SK-N-SH (cell line): ENCODE data around the gene AXL. TPM values are rescaled to one million over a fixed set of nuclear protein-coding genes. Genes with fewer than 3 reads are reported as not detected.

Source experiments
- CTCF ChIA-PET: fragments of 300-600, 350-600 bp; formaldehyde crosslinking; extraction: SDS; loops from one replicate; lab custom pipeline; 2021; lab: Yijun Ruan, JAX
- POLR2A ChIA-PET: fragments of 350-600 bp; sonication (Branson Sonifier 250); formaldehyde crosslinking; extraction: SDS; loops from one replicate; lab custom pipeline; 2020; ENCODE audit warnings: antibody characterized with exemption, inconsistent platforms; lab: Yijun Ruan, JAX
- DNase-seq: peaks from one replicate; pipeline ENCODE4 v3.0.0; 2012
- H2AFZ ChIP-seq: fragments of 200-600 bp; sonication (generic); 2 replicates; pipeline ENCODE4 v1.8.1; 2016; ENCODE audit warnings: antibody characterized with exemption, mild to moderate bottlenecking, low read depth
- H3F3A ChIP-seq: fragments of 200-600 bp; sonication (generic); replicated peaks from 2 replicates; pipeline ENCODE3; 2016; ENCODE audit warnings: antibody characterized with exemption, mild to moderate bottlenecking; ENCODE audit not compliant: insufficient read depth
- H3K27ac ChIP-seq, 2 experiments: fragments of 200-500 bp in 1 of 2; fragments of 200-600 bp in 1 of 2; sonication (Bioruptor generic) in 1 of 2; sonication (generic), shearing (Covaris generic) in 1 of 2; 2 replicates each; pipeline versions ENCODE4 v1.5.1 to v1.6.1; 2014 to 2016; ENCODE audit warnings: low read depth in 2 of 2, inconsistent platforms in 1 of 2, low read length in 1 of 2, mild to moderate bottlenecking in 1 of 2, mixed read lengths in 1 of 2
- H3K27me3 ChIP-seq: fragments of 200-600 bp; sonication (generic), shearing (Covaris generic); 2 replicates; pipeline ENCODE4 v1.6.1; 2016; ENCODE audit warnings: mixed run types; ENCODE audit not compliant: insufficient read depth
- H3K36me3 ChIP-seq, 2 experiments: fragments of 200-500 bp in 1 of 2; fragments of 200-600 bp in 1 of 2; sonication (Bioruptor generic) in 1 of 2; sonication (generic) in 1 of 2; replicated peaks in 1 of 2; 2 replicates each; pipeline versions ENCODE3 to v1.5.1; 2014 to 2016; ENCODE audit warnings: low read length in 1 of 2, mild to moderate bottlenecking in 1 of 2; ENCODE audit not compliant: insufficient read depth in 2 of 2, control insufficient read depth in 1 of 2
- H3K4me1 ChIP-seq, 2 experiments: fragments of 200-500 bp in 1 of 2; fragments of 200-600 bp in 1 of 2; sonication (Bioruptor generic) in 1 of 2; sonication (generic), shearing (Covaris generic) in 1 of 2; 2 replicates each; pipeline versions ENCODE4 v1.5.1 to v1.6.1; 2014 to 2016; ENCODE audit warnings: low read depth in 1 of 2, low read length in 1 of 2, mixed run types in 1 of 2; ENCODE audit not compliant: insufficient read depth in 2 of 2, control insufficient read depth in 1 of 2
- H3K4me2 ChIP-seq: fragments of 200-600 bp; sonication (generic), shearing (Covaris generic); 2 replicates; pipeline ENCODE4 v1.6.1; 2017; ENCODE audit warnings: mixed run types
- H3K4me3 ChIP-seq, 2 experiments: fragments of 200-500 bp in 1 of 2; fragments of 200-600 bp in 1 of 2; sonication (Bioruptor generic) in 1 of 2; sonication (generic), shearing (Covaris generic) in 1 of 2; 2 replicates each; pipeline versions ENCODE4 v1.5.1 to v1.8.1; 2014 to 2016; ENCODE audit warnings: low read depth in 2 of 2, inconsistent platforms in 1 of 2, low read length in 1 of 2, mild to moderate bottlenecking in 1 of 2, mixed read lengths in 1 of 2, moderate library complexity in 1 of 2
- H3K79me2 ChIP-seq: fragments of 200-600 bp; sonication (generic); 2 replicates; pipeline ENCODE4 v1.8.1; 2017; ENCODE audit warnings: mild to moderate bottlenecking; ENCODE audit not compliant: insufficient read depth
- H3K9ac ChIP-seq: fragments of 200-600 bp; sonication (generic); 2 replicates; pipeline ENCODE4 v1.6.1; 2017; ENCODE audit warnings: mixed run types
- H3K9me2 ChIP-seq: fragments of 200-600 bp; sonication (generic); 2 replicates; pipeline ENCODE4 v1.6.1; 2017; ENCODE audit warnings: mixed run types
- H3K9me3 ChIP-seq: fragments of 200-600 bp; sonication (generic); 2 replicates; pipeline ENCODE4 v1.6.1; 2017; ENCODE audit warnings: mixed run types, mild to moderate bottlenecking, moderate library complexity
- H4K20me1 ChIP-seq: fragments of 200-600 bp; sonication (generic); 2 replicates; pipeline ENCODE4 v1.6.1; 2017; ENCODE audit warnings: mild to moderate bottlenecking, mixed run types; ENCODE audit not compliant: insufficient read depth
- FOXM1 ChIP-seq: IDR thresholded peaks from 2 replicates; pipeline ENCODE4 v1.4.0; 2012; ENCODE audit warnings: low read depth, mild to moderate bottlenecking
- GABPA ChIP-seq: IDR thresholded peaks from 2 replicates; pipeline ENCODE4 v1.4.0; 2012; ENCODE audit warnings: low read depth, mild to moderate bottlenecking
- GATA2 ChIP-seq: sonication (generic); formaldehyde crosslinking; IDR thresholded peaks from 2 replicates; pipeline ENCODE4 v1.5.0; 2020; ENCODE audit warnings: mild to moderate bottlenecking, missing genetic modification reagents
- JUND ChIP-seq: IDR thresholded peaks from 2 replicates; pipeline ENCODE4 v1.4.0; 2012
- NRF1 ChIP-seq: IDR thresholded peaks from 2 replicates; pipeline ENCODE4 v1.6.1; 2012; ENCODE audit warnings: low read depth, mild to moderate bottlenecking, low read length
- POLR2AphosphoS5 ChIP-seq: IDR thresholded peaks from 2 replicates; pipeline ENCODE4 v1.6.1; 2012; ENCODE audit warnings: low read depth, low read length
- RAD21 ChIP-seq: IDR thresholded peaks from 2 replicates; pipeline ENCODE4 v1.6.1; 2012; ENCODE audit warnings: mild to moderate bottlenecking, low read length
- RCOR1 ChIP-seq: fragments of 150-350 bp; IDR thresholded peaks from 2 replicates; pipeline ENCODE4 v1.6.1; 2017; ENCODE audit warnings: antibody characterized with exemption, low read length
- SIN3A ChIP-seq: IDR thresholded peaks from 2 replicates; pipeline ENCODE4 v1.6.1; 2012; ENCODE audit warnings: low read depth, mild to moderate bottlenecking, low read length, moderate library complexity, borderline replicate concordance
- TAF1 ChIP-seq: IDR thresholded peaks from 2 replicates; pipeline ENCODE4 v1.6.1; 2012; ENCODE audit warnings: low read depth, mild to moderate bottlenecking, low read length, moderate library complexity, borderline replicate concordance
- TCF12 ChIP-seq: IDR thresholded peaks from 2 replicates; pipeline ENCODE4 v1.4.0; 2012
- WGBS: methylation state at CpG from one replicate; pipeline ENCODE4 v1.1.6; 2017; ENCODE audit warnings: low lambda C conversion rate; 5-methylcytosine and 5-hydroxymethylcytosine counted together
- polyA plus RNA-seq, 3 experiments: library from polyadenylated mRNA; depleted of rRNA; stranded (reverse); fragments of >200 nt; gene quantifications; 2 replicates each; pipeline ENCODE4 v1.2.3, GENCODE V29; 2012
- TF ChIP-seq, protein P1 (sequence below): IDR thresholded peaks from 2 replicates; pipeline ENCODE4 v1.4.0; 2012; ENCODE audit warnings: low read depth, borderline replicate concordance
- TF ChIP-seq, protein P2 (sequence below): IDR thresholded peaks from 2 replicates; pipeline ENCODE4 v1.6.1; 2012; ENCODE audit warnings: mild to moderate bottlenecking, low read depth, low read length, moderate library complexity

AXL gene
- polyA plus RNA-seq, 1 of the 3 experiments (the other 2 are of a cell fraction) = 82.6 TPM

DNA sequence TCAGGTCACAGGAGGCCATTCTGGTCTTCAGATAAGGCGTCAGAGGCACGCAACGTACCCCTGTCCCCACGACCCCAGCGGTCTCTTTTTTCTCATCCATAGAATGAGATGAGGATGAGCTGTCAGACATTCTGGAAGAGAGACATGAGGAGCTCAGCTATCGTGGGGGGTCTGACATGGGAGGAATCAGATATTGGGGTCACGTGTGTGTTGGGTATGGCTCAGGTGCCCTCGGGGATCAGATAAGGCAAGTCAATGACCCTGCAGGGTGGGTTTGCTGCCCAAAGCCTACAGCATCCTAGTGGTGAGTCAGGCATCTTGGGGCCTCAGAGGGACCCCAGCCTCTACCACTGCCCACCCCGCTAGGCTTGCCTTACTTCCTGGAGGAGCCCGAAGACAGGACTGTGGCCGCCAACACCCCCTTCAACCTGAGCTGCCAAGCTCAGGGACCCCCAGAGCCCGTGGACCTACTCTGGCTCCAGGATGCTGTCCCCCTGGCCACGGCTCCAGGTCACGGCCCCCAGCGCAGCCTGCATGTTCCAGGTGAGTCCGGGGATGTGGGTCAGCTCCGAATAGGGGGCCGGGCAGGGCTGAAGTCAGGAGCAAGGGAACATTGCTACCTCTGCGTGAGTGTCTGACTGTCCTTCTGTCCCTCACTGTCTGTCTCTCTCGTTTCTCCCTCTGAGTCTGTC, 2.6 kb downstream of the AXL start:
- H3K27ac ChIP-seq = peak overlapping the region in 1 of 2 experiments; percentile 96; a peak in 2 of 4 replicates
- TF ChIP-seq NRF1 (no peak), JUND (no peak), FOXM1 (no peak), TCF12 (no peak), TAF1 (no peak), GATA2 (no peak), GABPA (no peak), RCOR1 (no peak), RAD21 (no peak), SIN3A (no peak), POLR2AphosphoS5 (no peak)
- TF ChIP-seq, protein P1, sequence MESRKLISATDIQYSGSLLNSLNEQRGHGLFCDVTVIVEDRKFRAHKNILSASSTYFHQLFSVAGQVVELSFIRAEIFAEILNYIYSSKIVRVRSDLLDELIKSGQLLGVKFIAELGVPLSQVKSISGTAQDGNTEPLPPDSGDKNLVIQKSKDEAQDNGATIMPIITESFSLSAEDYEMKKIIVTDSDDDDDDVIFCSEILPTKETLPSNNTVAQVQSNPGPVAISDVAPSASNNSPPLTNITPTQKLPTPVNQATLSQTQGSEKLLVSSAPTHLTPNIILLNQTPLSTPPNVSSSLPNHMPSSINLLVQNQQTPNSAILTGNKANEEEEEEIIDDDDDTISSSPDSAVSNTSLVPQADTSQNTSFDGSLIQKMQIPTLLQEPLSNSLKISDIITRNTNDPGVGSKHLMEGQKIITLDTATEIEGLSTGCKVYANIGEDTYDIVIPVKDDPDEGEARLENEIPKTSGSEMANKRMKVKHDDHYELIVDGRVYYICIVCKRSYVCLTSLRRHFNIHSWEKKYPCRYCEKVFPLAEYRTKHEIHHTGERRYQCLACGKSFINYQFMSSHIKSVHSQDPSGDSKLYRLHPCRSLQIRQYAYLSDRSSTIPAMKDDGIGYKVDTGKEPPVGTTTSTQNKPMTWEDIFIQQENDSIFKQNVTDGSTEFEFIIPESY = no peak
- TF ChIP-seq, protein P2, sequence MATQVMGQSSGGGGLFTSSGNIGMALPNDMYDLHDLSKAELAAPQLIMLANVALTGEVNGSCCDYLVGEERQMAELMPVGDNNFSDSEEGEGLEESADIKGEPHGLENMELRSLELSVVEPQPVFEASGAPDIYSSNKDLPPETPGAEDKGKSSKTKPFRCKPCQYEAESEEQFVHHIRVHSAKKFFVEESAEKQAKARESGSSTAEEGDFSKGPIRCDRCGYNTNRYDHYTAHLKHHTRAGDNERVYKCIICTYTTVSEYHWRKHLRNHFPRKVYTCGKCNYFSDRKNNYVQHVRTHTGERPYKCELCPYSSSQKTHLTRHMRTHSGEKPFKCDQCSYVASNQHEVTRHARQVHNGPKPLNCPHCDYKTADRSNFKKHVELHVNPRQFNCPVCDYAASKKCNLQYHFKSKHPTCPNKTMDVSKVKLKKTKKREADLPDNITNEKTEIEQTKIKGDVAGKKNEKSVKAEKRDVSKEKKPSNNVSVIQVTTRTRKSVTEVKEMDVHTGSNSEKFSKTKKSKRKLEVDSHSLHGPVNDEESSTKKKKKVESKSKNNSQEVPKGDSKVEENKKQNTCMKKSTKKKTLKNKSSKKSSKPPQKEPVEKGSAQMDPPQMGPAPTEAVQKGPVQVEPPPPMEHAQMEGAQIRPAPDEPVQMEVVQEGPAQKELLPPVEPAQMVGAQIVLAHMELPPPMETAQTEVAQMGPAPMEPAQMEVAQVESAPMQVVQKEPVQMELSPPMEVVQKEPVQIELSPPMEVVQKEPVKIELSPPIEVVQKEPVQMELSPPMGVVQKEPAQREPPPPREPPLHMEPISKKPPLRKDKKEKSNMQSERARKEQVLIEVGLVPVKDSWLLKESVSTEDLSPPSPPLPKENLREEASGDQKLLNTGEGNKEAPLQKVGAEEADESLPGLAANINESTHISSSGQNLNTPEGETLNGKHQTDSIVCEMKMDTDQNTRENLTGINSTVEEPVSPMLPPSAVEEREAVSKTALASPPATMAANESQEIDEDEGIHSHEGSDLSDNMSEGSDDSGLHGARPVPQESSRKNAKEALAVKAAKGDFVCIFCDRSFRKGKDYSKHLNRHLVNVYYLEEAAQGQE = no peak
- TF ChIP-seq, all 33 proteins: peak for 0
- Histone ChIP-seq H4K20me1 (no peaks in the 10 kb centered on the region), H3K4me2 (peak overlapping the region; percentile 96), H3K9ac (peak overlapping the region; percentile 99), H3K9me2 (no peaks in the 10 kb centered on the region), H3F3A (peaks cover 46% of the 10 kb centered on the region), H3K4me3 (peak overlapping the region; percentile 6 to 81; a peak in 3 of 4 replicates), H3K79me2 (peaks cover 70% of the 10 kb centered on the region), H3K4me1 (peaks cover 0 to 21% of the 10 kb centered on the region in 2 experiments; a peak in 2 of 4 replicates), H2AFZ (no peak overlapping the region), H3K36me3 (peaks cover 0 to 14% of the 10 kb centered on the region in 2 experiments), H3K27me3 (no peaks in the 10 kb centered on the region), H3K9me3 (no peaks in the 10 kb centered on the region)
- WGBS = 66% methylated on average over 17 of the region's 20 CpGs
- POLR2A ChIA-PET = no interaction called here
- CTCF ChIA-PET = interaction anchor here (0.6 to 1.7 kb wide), 2 partner anchors 17 to 532 kb away, joined by 3 read pairs; no protein-coding TSS in a partner anchor
- DNase-seq = no peak
